ENCODE results near the gene MDK. TPM values are rescaled to one million over a fixed set of nuclear protein-coding genes. Genes with fewer than 3 reads are reported as not detected.

Gene MDK
- total RNA-seq (2022) (0.49 and 1.8 TPM in 2 replicates), Bru-seq, nascent RNA (percentile 23 among the genes with signal in this experiment), BruChase-seq, experiment 1, labeled RNA remaining after a 6-hour chase (percentile 39 among the genes with signal in this experiment), BruChase-seq, experiment 2, labeled RNA remaining after a 2-hour chase (percentile 32 among the genes with signal in this experiment)
- long read RNA-seq, partial matches to known transcripts = 0 of 1 reads
- long read RNA-seq, other reads (novel, unspliced or antisense) = 0 of 1 reads

- H3K9me3 Mint-ChIP-seq (ENCODE audit: unreplicated experiment) = no peaks in the 10 kb centered on the region
- ChIA-PET POLR2A (no interaction called here), CTCF (interaction anchor here (0.7 kb wide), 1 partner anchor 8 kb away, joined by 3 read pairs; no protein-coding TSS in a partner anchor)
- no peaks in the 10 kb centered on the region for H3K27me3 Mint-ChIP-seq (ENCODE audit: insufficient read depth, unreplicated experiment)
- H3K36me3 Mint-ChIP-seq (ENCODE audit: insufficient read depth, unreplicated experiment) = peaks cover 14% of the 10 kb centered on the region
- no peak within 1 kb of the TSS for H3K27ac Mint-ChIP-seq (ENCODE audit: low read depth, unreplicated experiment)
- no peaks in the 10 kb centered on the region for H3K4me1 Mint-ChIP-seq (ENCODE audit: insufficient read depth, unreplicated experiment)
- TF ChIP-seq CTCF (IDR thresholded peaks at IDR 0.05; ENCODE audit: unreplicated experiment) = no peak
- no peak for DNase-seq (ENCODE audit: unreplicated experiment)
- no TSS peak for BruUV-seq (replicated peaks)
- intact Hi-C loops (cut with micrococcal nuclease) = no loop called here
- H3K4me3 Mint-ChIP-seq (ENCODE audit: unreplicated experiment) = peak within 1 kb of the TSS; percentile 61
These were observed at the start of gene MDK for GRCh38 chr11:46381048-46381818. TSS of gene MDK (plus strand) at chr11:46381669. CDS start at chr11:46382058, 389 bp downstream.

- Mint-ChIP-seq H3K4me3 (ENCODE audit: unreplicated experiment) (no peak overlapping the region), H3K9me3 (ENCODE audit: unreplicated experiment) (no peaks in the 10 kb centered on the region), H3K36me3 (ENCODE audit: insufficient read depth, unreplicated experiment) (peaks cover 4% of the 10 kb centered on the region), H3K4me1 (ENCODE audit: insufficient read depth, unreplicated experiment) (peaks cover 26% of the 10 kb centered on the region), H3K27ac (ENCODE audit: low read depth, unreplicated experiment) (no peak overlapping the region), H3K27me3 (ENCODE audit: insufficient read depth, unreplicated experiment) (peaks cover 32% of the 10 kb centered on the region)
- TF ChIP-seq CTCF (IDR thresholded peaks at IDR 0.05; ENCODE audit: unreplicated experiment) = no peak
- DNase-seq (ENCODE audit: unreplicated experiment) = no peak
- POLR2A ChIA-PET = no interaction called here
- no TSS peak for BruUV-seq (replicated peaks)
- intact Hi-C loops (cut with micrococcal nuclease) = no loop called here
- CTCF ChIA-PET = interaction anchor here (0.5 to 1.9 kb wide), 4 partner anchors 10 to 215 kb away, joined by 3 to 5 read pairs (median 4); no protein-coding TSS in a partner anchor
These were observed 49.3 kb upstream of the MDK start for GRCh38 chr11:46332093-46332567.

GRCh38 chr11:46332568-46333393, 48.7 kb upstream of the MDK start:
- BruUV-seq (replicated peaks) = no TSS peak
- H3K36me3 Mint-ChIP-seq (ENCODE audit: insufficient read depth, unreplicated experiment) = peaks cover 4% of the 10 kb centered on the region
- CTCF ChIA-PET = interaction anchor here (0.5 to 1.0 kb wide), 3 partner anchors 9 to 216 kb away, joined by 3 to 4 read pairs (median 3); no protein-coding TSS in a partner anchor
- DNase-seq (ENCODE audit: unreplicated experiment) = no peak
- H3K4me3 Mint-ChIP-seq (ENCODE audit: unreplicated experiment) = no peak overlapping the region
- peaks cover 27% of the 10 kb centered on the region for H3K4me1 Mint-ChIP-seq (ENCODE audit: insufficient read depth, unreplicated experiment)
- no peaks in the 10 kb centered on the region for H3K9me3 Mint-ChIP-seq (ENCODE audit: unreplicated experiment)
- intact Hi-C loops (cut with micrococcal nuclease) = no loop called here
- TF ChIP-seq CTCF (IDR thresholded peaks at IDR 0.05; ENCODE audit: unreplicated experiment) = no peak
- H3K27me3 Mint-ChIP-seq (ENCODE audit: insufficient read depth, unreplicated experiment) = peaks cover 29% of the 10 kb centered on the region
- POLR2A ChIA-PET = no interaction called here
- H3K27ac Mint-ChIP-seq (ENCODE audit: low read depth, unreplicated experiment) = no peak overlapping the region
